Activated CD4-positive, alpha-beta T cell treated with anti-CD3 and anti-CD28 coated beads for 36 hours (primary cell): ENCODE measurements around the gene CCNE1. TPM values are rescaled to one million over a fixed set of nuclear protein-coding genes. Genes with fewer than 3 reads are reported as not detected.

ENCODE experiments used
- ATAC-seq: fragments of 200-7000 bp; cut with Tn5 transposase; one replicate; pipeline ENCODE4 v1.10.0; 2021; ENCODE audit warnings: mild to moderate bottlenecking, moderate library complexity
- CTCF ChIA-PET: fragments of 350-600 bp; sonication (Branson Sonifier 250); formaldehyde crosslinking; loops from one replicate; lab custom pipeline; 2021; ENCODE audit warnings: antibody characterized with exemption; lab: Charles Lee
- POLR2A ChIA-PET: fragments of 350-600 bp; sonication (Branson Sonifier 250); formaldehyde crosslinking; loops from one replicate; lab custom pipeline; 2021; ENCODE audit warnings: antibody characterized with exemption, inconsistent platforms; lab: Charles Lee
- DNase-seq: peaks from one replicate; pipeline ENCODE4 v3.0.0-alpha.2; 2020
- H3K27ac Mint-ChIP-seq: one replicate; pipeline ENCODE4 v1.8.0; 2021; ENCODE audit warnings: mixed read lengths
- H3K27me3 Mint-ChIP-seq: one replicate; pipeline ENCODE4 v1.8.0; 2021; ENCODE audit warnings: mixed read lengths
- H3K36me3 Mint-ChIP-seq: one replicate; pipeline ENCODE4 v1.8.0; 2021; ENCODE audit warnings: low read depth, mixed read lengths
- H3K4me1 Mint-ChIP-seq: one replicate; pipeline ENCODE4 v1.8.0; 2021; ENCODE audit warnings: mixed read lengths
- H3K4me3 Mint-ChIP-seq: one replicate; pipeline ENCODE4 v1.8.0; 2021; ENCODE audit warnings: mild to moderate bottlenecking, moderate library complexity, mixed read lengths
- H3K9me3 Mint-ChIP-seq: one replicate; pipeline ENCODE4 v1.8.0; 2021; ENCODE audit warnings: low read depth, mixed read lengths
- intact Hi-C, 2 experiments: fragments of 100-400 bp; cut with DNase I in 1 of 2; cut with micrococcal nuclease in 1 of 2; formaldehyde crosslinking; loops; one replicate each; pipeline versions ENCODE4 v1.14.2 to v1.15.1; 2022 to 2024; cut with DNase I, micrococcal nuclease
- total RNA-seq, 2 experiments: library from RNA; stranded (reverse); gene quantifications; one replicate each; pipeline ENCODE4 v1.2.3, GENCODE V29; 2021

The CCNE1 gene
- total RNA-seq, 2 experiments from 2014 or later = 29.4 to 30.4 TPM

DNA sequence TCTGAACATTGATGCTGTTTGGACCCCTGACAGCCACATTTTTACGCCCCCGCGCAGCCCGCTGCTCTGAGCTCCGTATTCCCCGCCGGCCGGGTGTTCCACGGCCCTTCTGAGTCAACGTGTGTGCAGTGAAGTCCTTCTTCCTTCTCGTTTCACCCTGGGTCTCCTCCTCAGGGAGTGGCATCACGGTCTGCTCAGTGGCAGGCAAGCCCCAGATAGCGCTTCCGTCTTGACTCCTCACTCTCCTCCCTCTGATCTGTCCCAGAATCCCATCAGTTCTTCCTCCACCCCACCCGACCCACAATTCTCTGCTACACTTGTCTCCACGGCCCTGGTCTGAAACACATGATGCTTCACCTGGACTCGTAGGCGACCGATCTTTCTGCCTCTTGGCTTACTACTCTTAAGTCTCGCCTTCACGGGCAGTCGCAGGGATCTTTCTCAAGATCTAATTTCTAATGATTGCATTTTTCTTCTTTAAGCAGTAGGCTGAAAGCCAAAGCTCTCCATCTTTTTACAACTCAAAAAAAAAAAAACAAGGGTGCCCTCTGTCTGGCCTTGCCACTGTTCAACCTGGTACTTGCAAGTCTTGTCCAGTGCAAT is 33.9 kb downstream of the CCNE1 start:
- H3K9me3 Mint-ChIP-seq = no peaks in the 10 kb centered on the region
- peak overlapping the region; percentile 83 for H3K4me3 Mint-ChIP-seq
- ATAC-seq (peak; percentile 10), DNase-seq (peak; percentile 63)
- intact Hi-C loops = loop anchor here (1.0 to 10.0 kb wide), 5 partner anchors 8 to 631 kb away; partner anchors contain the start of genes POP4 (in 1 of the 2) and UQCRFS1 (in 1 of the 2)
- ChIA-PET POLR2A (no interaction called here), CTCF (interaction anchor here (0.8 to 1.6 kb wide), 5 partner anchors 12 to 129 kb away, joined by 3 to 5 read pairs (median 4); no protein-coding TSS in a partner anchor)
- peaks cover 11% of the 10 kb centered on the region for H3K4me1 Mint-ChIP-seq
- H3K27me3 Mint-ChIP-seq = no peaks in the 10 kb centered on the region
- H3K36me3 Mint-ChIP-seq = no peaks in the 10 kb centered on the region
- H3K27ac Mint-ChIP-seq = peak overlapping the region; percentile 83

DNA sequence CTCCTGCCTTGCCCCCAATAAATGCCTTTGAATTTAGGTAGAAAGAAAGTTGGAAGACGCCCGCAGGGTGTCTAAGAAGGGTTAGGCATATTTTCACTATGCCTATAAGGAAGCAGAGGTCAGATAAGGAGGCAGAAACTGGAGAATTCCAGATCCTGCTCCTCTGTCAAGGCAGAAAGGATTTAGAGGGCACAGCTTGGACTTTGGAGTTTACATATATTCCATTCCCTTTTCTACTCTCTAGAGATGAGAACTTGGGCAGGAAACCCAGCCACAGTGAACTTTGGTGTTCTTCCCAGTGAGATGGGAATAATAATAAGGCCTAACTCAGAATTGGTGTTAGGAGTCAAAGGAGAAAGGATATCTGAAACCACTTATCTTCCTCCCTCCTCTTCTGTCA is 37.4 kb downstream of the CCNE1 start:
- Mint-ChIP-seq H3K4me1 (peaks cover 25% of the 10 kb centered on the region), H3K27ac (no peak overlapping the region), H3K9me3 (no peaks in the 10 kb centered on the region), H3K36me3 (no peaks in the 10 kb centered on the region), H3K4me3 (no peak overlapping the region), H3K27me3 (peaks cover 1% of the 10 kb centered on the region)
- POLR2A ChIA-PET = no interaction called here
- no peak for ATAC-seq
- intact Hi-C loops = loop anchor here (10.0 kb wide), 2 partner anchors 234 to 634 kb away; partner anchors contain the start of gene UQCRFS1 (in 1 of the 2)
- CTCF ChIA-PET = interaction anchor here (2.6 kb wide), 1 partner anchor 9 kb away, joined by 10 read pairs; no protein-coding TSS in a partner anchor
- DNase-seq = no peak

GRCh38 chr19:29850482-29850881 is 38.7 kb downstream of the CCNE1 start:
- ChIA-PET CTCF (interaction anchor here (0.9 to 2.6 kb wide), 2 partner anchors 8 to 91 kb away, joined by 4 to 10 read pairs; no protein-coding TSS in a partner anchor), POLR2A (interaction anchor here (0.6 kb wide), 1 partner anchor 13 kb away, joined by 6 read pairs; no protein-coding TSS in a partner anchor)
- Mint-ChIP-seq H3K27me3 (peaks cover 1% of the 10 kb centered on the region), H3K4me1 (peaks cover 23% of the 10 kb centered on the region), H3K36me3 (no peaks in the 10 kb centered on the region), H3K9me3 (no peaks in the 10 kb centered on the region), H3K27ac (no peak overlapping the region), H3K4me3 (no peak overlapping the region)
- intact Hi-C loops = no loop called here
- ATAC-seq (no peak), DNase-seq (no peak)

DNA sequence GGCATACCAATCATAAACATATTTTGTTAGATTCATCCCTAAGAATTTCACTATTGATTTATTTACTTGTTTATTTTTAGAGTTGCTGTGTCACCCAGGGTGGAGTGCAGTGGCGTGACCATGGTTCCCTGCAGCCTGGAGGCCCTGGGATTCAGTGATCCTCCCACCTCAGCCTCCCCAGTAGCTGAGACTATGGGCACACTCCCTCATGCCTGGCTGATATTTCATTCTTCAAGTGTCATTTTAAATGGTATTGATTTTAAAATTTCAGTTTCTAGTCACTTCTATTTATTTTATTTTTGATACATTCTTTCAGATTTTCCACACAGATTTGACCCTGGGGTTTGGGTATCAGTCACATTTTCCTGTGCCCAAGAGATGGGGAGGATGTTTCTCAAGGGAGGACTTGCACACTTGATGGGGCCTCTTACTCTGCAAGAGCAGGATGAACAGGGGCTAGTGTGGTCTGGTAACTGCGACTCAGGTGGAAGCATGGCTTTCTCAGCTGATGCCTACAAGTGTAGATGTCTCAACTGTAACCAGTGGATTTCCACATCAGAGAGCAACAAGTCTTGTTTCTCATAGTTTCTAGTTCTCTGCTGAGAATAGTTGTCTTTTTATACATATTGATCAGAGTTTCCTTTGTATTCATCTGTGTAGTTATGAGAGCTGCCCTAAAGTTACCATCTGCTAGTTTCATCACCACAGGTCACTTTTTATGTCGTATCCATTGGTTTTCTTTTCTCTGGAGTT is 40.2 kb downstream of the CCNE1 start:
- POLR2A ChIA-PET = no interaction called here
- ATAC-seq = peak; percentile 96
- H3K4me3 Mint-ChIP-seq = no peak overlapping the region

DNA sequence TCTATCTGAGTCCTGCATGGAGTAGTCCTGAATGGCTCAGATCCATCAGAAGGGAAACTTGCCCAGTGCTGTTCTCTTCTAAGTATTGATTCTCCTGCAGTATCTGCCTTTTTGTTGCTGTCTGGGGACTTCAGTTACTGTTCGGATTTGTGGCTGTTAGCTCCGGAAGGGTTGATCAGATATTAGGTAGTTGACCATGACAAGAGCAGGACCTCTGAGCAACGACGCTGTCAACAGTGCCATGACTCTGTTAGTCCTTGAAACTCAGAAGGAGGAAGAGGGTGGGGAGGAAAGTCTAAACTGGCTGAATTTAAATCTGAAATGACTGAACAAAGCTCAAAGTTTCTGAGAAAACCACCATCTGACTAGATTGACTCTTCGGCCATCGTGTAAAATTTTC is 42.2 kb downstream of the CCNE1 start:
- Mint-ChIP-seq H3K9me3 (no peaks in the 10 kb centered on the region), H3K27me3 (peaks cover 1% of the 10 kb centered on the region), H3K4me3 (no peak overlapping the region), H3K27ac (no peak overlapping the region), H3K4me1 (peaks cover 17% of the 10 kb centered on the region), H3K36me3 (no peaks in the 10 kb centered on the region)
- no peak for DNase-seq
- ChIA-PET POLR2A (no interaction called here), CTCF (interaction anchor here (0.9 to 1.6 kb wide), 2 partner anchors 94 to 123 kb away, joined by 3 to 7 read pairs; no protein-coding TSS in a partner anchor)
- intact Hi-C loops = no loop called here
- no peak for ATAC-seq

More for the DNA sequence above, 40.2 kb downstream of the CCNE1 start:
- DNase-seq = peak; percentile 67
- peaks cover 1% of the 10 kb centered on the region for H3K27me3 Mint-ChIP-seq
- CTCF ChIA-PET = interaction anchor here (0.6 to 0.8 kb wide), 2 partner anchors 19 to 43 kb away, joined by 3 read pairs; no protein-coding TSS in a partner anchor
- H3K9me3 Mint-ChIP-seq = no peaks in the 10 kb centered on the region
- no peaks in the 10 kb centered on the region for H3K36me3 Mint-ChIP-seq
- intact Hi-C loops = loop anchor here in 1 of 2 experiments (2.0 kb wide), 1 partner anchor 15 kb away; no protein-coding TSS in a partner anchor
- H3K4me1 Mint-ChIP-seq = peaks cover 17% of the 10 kb centered on the region
- H3K27ac Mint-ChIP-seq = peak overlapping the region; percentile 53

- no peak overlapping the region for H3K4me3 Mint-ChIP-seq
- no peak for DNase-seq
- H3K27ac Mint-ChIP-seq = no peak overlapping the region
- peaks cover 1% of the 10 kb centered on the region for H3K27me3 Mint-ChIP-seq
- no peak for ATAC-seq
- peaks cover 17% of the 10 kb centered on the region for H3K4me1 Mint-ChIP-seq
- POLR2A ChIA-PET = no interaction called here
- CTCF ChIA-PET = interaction anchor here (0.6 to 1.6 kb wide), 3 partner anchors 95 to 1784 kb away, joined by 3 to 7 read pairs (median 3); no protein-coding TSS in a partner anchor
- intact Hi-C loops = no loop called here
- no peaks in the 10 kb centered on the region for H3K9me3 Mint-ChIP-seq
- no peaks in the 10 kb centered on the region for H3K36me3 Mint-ChIP-seq
Measured at GRCh38 chr19:29855087-29855486, 43.3 kb downstream of the CCNE1 start.

- Mint-ChIP-seq H3K36me3 (no peaks in the 10 kb centered on the region), H3K4me3 (no peak overlapping the region)
- POLR2A ChIA-PET = no interaction called here
Measured at GRCh38 chr19:29855741-29856500, 44.1 kb downstream of the CCNE1 start.

DNA sequence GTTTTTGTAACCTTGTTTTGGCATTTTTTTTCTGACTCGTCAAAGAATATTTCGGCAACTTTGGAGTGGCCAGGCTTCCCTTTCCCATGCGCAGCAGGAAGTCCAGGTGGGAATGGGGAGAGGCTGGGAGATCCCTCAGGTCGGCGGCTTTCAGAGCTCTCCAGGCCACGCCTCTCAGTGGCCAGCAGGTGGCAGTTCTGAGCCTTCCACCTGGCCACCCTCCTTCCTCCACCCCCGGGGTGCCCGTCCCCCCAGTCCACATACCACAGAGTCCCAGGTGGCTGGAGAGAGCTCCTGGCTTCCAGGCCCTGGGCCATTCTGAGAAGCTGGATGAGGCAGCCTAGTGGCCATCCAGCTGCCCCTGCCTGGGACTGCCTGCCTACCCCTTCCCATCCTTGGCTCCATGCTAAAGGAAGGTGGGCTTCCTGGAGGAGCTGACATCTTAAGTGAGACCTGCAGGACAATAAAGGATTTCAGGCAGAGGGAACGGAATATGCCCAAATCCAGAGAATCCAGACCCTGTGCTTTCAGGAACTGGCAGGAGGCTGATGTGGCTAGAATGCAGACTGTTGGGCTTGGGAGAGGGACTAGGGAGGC is 46.3 kb downstream of the CCNE1 start:
- ATAC-seq (peak; percentile 79), DNase-seq (peak; percentile 71)
- POLR2A ChIA-PET = interaction anchor here (0.7 kb wide), 1 partner anchor 120 kb away, joined by 3 read pairs; no protein-coding TSS in a partner anchor
- intact Hi-C loops = no loop called here
- H3K9me3 Mint-ChIP-seq = no peaks in the 10 kb centered on the region
- peaks cover 4% of the 10 kb centered on the region for H3K27me3 Mint-ChIP-seq
- no peak overlapping the region for H3K27ac Mint-ChIP-seq
- H3K4me3 Mint-ChIP-seq = no peak overlapping the region
- CTCF ChIA-PET = interaction anchor here (0.6 to 2.5 kb wide), 21 partner anchors 8 to 295 kb away, joined by 3 to 14 read pairs (median 3); no protein-coding TSS in a partner anchor
- no peaks in the 10 kb centered on the region for H3K36me3 Mint-ChIP-seq
- H3K4me1 Mint-ChIP-seq = peaks cover under 1% of the 10 kb centered on the region

More at GRCh38 chr19:29855741-29856500, 44.1 kb downstream of the CCNE1 start:
- intact Hi-C loops = no loop called here
- CTCF ChIA-PET = interaction anchor here (0.7 kb wide), 1 partner anchor 145 kb away, joined by 3 read pairs; no protein-coding TSS in a partner anchor
- Mint-ChIP-seq H3K27me3 (peaks cover 1% of the 10 kb centered on the region), H3K4me1 (peaks cover 17% of the 10 kb centered on the region), H3K9me3 (no peaks in the 10 kb centered on the region), H3K27ac (no peak overlapping the region)
- no peak for ATAC-seq
- DNase-seq = no peak

GRCh38 chr19:29858621-29859020 is 46.8 kb downstream of the CCNE1 start:
- Mint-ChIP-seq H3K9me3 (no peaks in the 10 kb centered on the region), H3K4me3 (no peak overlapping the region), H3K36me3 (no peaks in the 10 kb centered on the region), H3K27ac (no peak overlapping the region), H3K4me1 (no peaks in the 10 kb centered on the region), H3K27me3 (peaks cover 5% of the 10 kb centered on the region)
- intact Hi-C loops = no loop called here
- no peak for DNase-seq
- ChIA-PET CTCF (interaction anchor here (0.7 to 2.5 kb wide), 11 partner anchors 9 to 130 kb away, joined by 3 to 14 read pairs (median 4); no protein-coding TSS in a partner anchor), POLR2A (no interaction called here)
- no peak for ATAC-seq

- peaks cover 6% of the 10 kb centered on the region for H3K27me3 Mint-ChIP-seq
- H3K9me3 Mint-ChIP-seq = no peaks in the 10 kb centered on the region
- no peaks in the 10 kb centered on the region for H3K36me3 Mint-ChIP-seq
- no peak overlapping the region for H3K27ac Mint-ChIP-seq
- no peaks in the 10 kb centered on the region for H3K4me1 Mint-ChIP-seq
- H3K4me3 Mint-ChIP-seq = no peak overlapping the region
- ChIA-PET CTCF (interaction anchor here (0.6 to 1.1 kb wide), 2 partner anchors 16 to 100 kb away, joined by 3 read pairs; no protein-coding TSS in a partner anchor), POLR2A (interaction anchor here (0.6 kb wide), 1 partner anchor 17 kb away, joined by 3 read pairs; no protein-coding TSS in a partner anchor)
- DNase-seq (peak; percentile 24), ATAC-seq (peak; percentile 60)
- intact Hi-C loops = no loop called here
Measured at GRCh38 chr19:29860492-29860891, 48.7 kb downstream of the CCNE1 start.
